HepG2 (cell line): ENCODE results near the gene PPP1R13B. TPM values are rescaled to one million over a fixed set of nuclear protein-coding genes. Genes with fewer than 3 reads are reported as not detected.

Experiments used
- ATAC-seq: fragments of 200-7000 bp; cut with Tn5 transposase; 3 replicates; pipeline ENCODE4 v1.9.1; 2020; ENCODE audit warnings: mild to moderate bottlenecking, moderate library complexity
- BruUV-seq: library from RNA; stranded (reverse); fragments of 400-500 nt; replicated peaks from 2 replicates; lab custom pipeline; 2021; lab: Mats Ljungman, UMichigan
- CTCF ChIA-PET: fragments of 300-600 bp; formaldehyde crosslinking; extraction: SDS; loops from one replicate; lab custom pipeline; 2021; ENCODE audit warnings: low total read pairs, inconsistent platforms, low intra/inter-chr PET ratio; lab: Yijun Ruan, JAX
- POLR2A ChIA-PET: fragments of 350-600 bp; sonication (Branson Sonifier 250); formaldehyde crosslinking; loops from one replicate; lab custom pipeline; 2020; ENCODE audit warnings: antibody characterized with exemption, inconsistent platforms; lab: Yijun Ruan, JAX
- DNase-seq: peaks from one replicate; pipeline ENCODE4 v3.0.0-alpha.2; 2015; ENCODE audit warnings: low spot score
- FAIRE-seq: peaks from 3 replicates; lab custom pipeline; 2011; peaks lifted over from hg19 to GRCh38; lab: Jason Lieb, UNC
- H2AFZ ChIP-seq: one replicate; pipeline ENCODE4 v1.6.1; 2011; ENCODE audit warnings: low read length, inconsistent platforms
- H3K27ac ChIP-seq: fragments of 300-600 bp; 3 replicates; pipeline ENCODE4 v1.8.0; 2011; ENCODE audit warnings: mixed run types, mild to moderate bottlenecking, mixed read lengths, low read length, inconsistent platforms; ENCODE audit not compliant: insufficient read depth; ENCODE audit errors: extremely low read length
- H3K27me3 ChIP-seq, 2 experiments: fragments of 200-600 bp in 1 of 2; 2 replicates in 1 of 2; 3 replicates in 1 of 2; pipeline versions ENCODE4 v1.6.0 to v1.8.0; 2011; ENCODE audit warnings: low read length in 2 of 2, mild to moderate bottlenecking in 2 of 2, moderate library complexity in 2 of 2, inconsistent platforms in 1 of 2; ENCODE audit not compliant: insufficient read depth in 2 of 2, control insufficient read depth in 1 of 2
- H3K36me3 ChIP-seq, 2 experiments: fragments of 200-600 bp in 1 of 2; replicated peaks in 1 of 2; 2 replicates in 1 of 2; 3 replicates in 1 of 2; pipeline versions ENCODE4 v1.5.1 to v1.8.0; 2011; ENCODE audit warnings: low read length in 2 of 2, inconsistent platforms in 1 of 2; ENCODE audit not compliant: insufficient read depth in 2 of 2, control insufficient read depth in 1 of 2
- H3K4me1 ChIP-seq: 2 replicates; pipeline ENCODE4 v1.5.1; 2012; ENCODE audit warnings: low read length, inconsistent platforms; ENCODE audit not compliant: insufficient read depth
- H3K4me2 ChIP-seq: 2 replicates; pipeline ENCODE4 v1.6.0; 2011; ENCODE audit warnings: low read depth, low read length, inconsistent platforms
- H3K4me3 ChIP-seq, 3 experiments: fragments of 200-600 bp in 1 of 3; sonication (generic), shearing (Covaris generic) in 1 of 3; replicated peaks in 1 of 3; 2 replicates each; pipeline ENCODE4 v1.5.1; 2011 to 2016; ENCODE audit warnings: low read length in 3 of 3, inconsistent platforms in 2 of 3, low read depth in 2 of 3, mild to moderate bottlenecking in 2 of 3, control low read depth in 1 of 3, mixed read lengths in 1 of 3; ENCODE audit not compliant: insufficient read depth in 1 of 3
- H3K79me2 ChIP-seq: one replicate; pipeline ENCODE4 v1.6.1; 2011; ENCODE audit warnings: low read length, inconsistent platforms; ENCODE audit not compliant: insufficient read depth
- H3K9ac ChIP-seq: 2 replicates; pipeline ENCODE4 v1.6.0; 2011; ENCODE audit warnings: mild to moderate bottlenecking, low read depth, low read length, inconsistent platforms; ENCODE audit not compliant: insufficient read depth
- H3K9me3 ChIP-seq: 2 replicates; pipeline ENCODE4 v1.5.1; 2012; ENCODE audit warnings: mild to moderate bottlenecking, low read length
- H4K20me1 ChIP-seq: 2 replicates; pipeline ENCODE4 v1.6.0; 2011; ENCODE audit warnings: inconsistent platforms, mild to moderate bottlenecking, low read length, moderate library complexity; ENCODE audit not compliant: insufficient read depth
- HNRNPUL1 ChIP-seq: fragments of 200-400 bp; formaldehyde crosslinking; IDR thresholded peaks from 2 replicates; pipeline ENCODE4 v1.6.1; 2017; ENCODE audit warnings: low read depth, mild to moderate bottlenecking, low read length, moderate library complexity
- SIX1 ChIP-seq: sonication (generic); formaldehyde crosslinking; IDR thresholded peaks from 2 replicates; pipeline ENCODE4 v1.4.0; 2020; ENCODE audit warnings: missing genetic modification reagents, borderline replicate concordance
- SMARCC2 ChIP-seq: fragments of 450-650 bp; IDR thresholded peaks from 2 replicates; pipeline ENCODE4 v1.6.1; 2017; ENCODE audit warnings: antibody characterized with exemption, mild to moderate bottlenecking
- SP4 ChIP-seq: sonication (generic); formaldehyde crosslinking; IDR thresholded peaks from 2 replicates; pipeline ENCODE4 v1.8.1; 2023; ENCODE audit warnings: mild to moderate bottlenecking, missing genetic modification reagents
- SRF ChIP-seq: IDR thresholded peaks from 2 replicates; pipeline ENCODE4 v1.6.1; 2011; ENCODE audit warnings: mild to moderate bottlenecking, low read depth, low read length, moderate library complexity
- ZBTB3 ChIP-seq: sonication (generic); formaldehyde crosslinking; IDR thresholded peaks from 2 replicates; pipeline ENCODE4 v1.4.0; 2020; ENCODE audit warnings: low read depth, mild to moderate bottlenecking, moderate library complexity, missing genetic modification reagents, borderline replicate concordance
- ZBTB7A ChIP-seq: sonication (generic); formaldehyde crosslinking; IDR thresholded peaks from 2 replicates; pipeline ENCODE4 v1.8.0; 2022; ENCODE audit warnings: mild to moderate bottlenecking, missing genetic modification reagents
- ZC3H4 ChIP-seq: sonication (generic); formaldehyde crosslinking; IDR thresholded peaks from 2 replicates; pipeline ENCODE4 v1.4.0; 2020; ENCODE audit warnings: missing genetic modification reagents, borderline replicate concordance
- ZGPAT ChIP-seq: IDR thresholded peaks from 2 replicates; pipeline ENCODE4 v1.6.1; 2016; ENCODE audit warnings: mild to moderate bottlenecking
- ZMAT3 ChIP-seq: sonication (generic); formaldehyde crosslinking; conservative IDR thresholded peaks from 2 replicates; pipeline ENCODE4 v1.7.0; 2021; ENCODE audit warnings: missing genetic modification reagents
- ZNF263 ChIP-seq: sonication (generic); formaldehyde crosslinking; IDR thresholded peaks from 2 replicates; pipeline ENCODE4 v1.4.0; 2020; ENCODE audit warnings: missing genetic modification reagents
- ZNF282 ChIP-seq: fragments of 450-650 bp; IDR thresholded peaks from 2 replicates; pipeline ENCODE4 v1.6.1; 2018; ENCODE audit not compliant: partially characterized antibody
- ZNF367 ChIP-seq: sonication (generic); formaldehyde crosslinking; IDR thresholded peaks from 2 replicates; pipeline ENCODE4 v1.4.0; 2020; ENCODE audit warnings: missing genetic modification reagents, borderline replicate concordance
- ZNF503 ChIP-seq: sonication (generic); formaldehyde crosslinking; IDR thresholded peaks from 2 replicates; pipeline ENCODE4 v1.4.0; 2020; ENCODE audit warnings: missing genetic modification reagents
- ZNF660 ChIP-seq: sonication (generic); formaldehyde crosslinking; IDR thresholded peaks from 2 replicates; pipeline ENCODE4 v1.5.1; 2020; ENCODE audit warnings: mild to moderate bottlenecking, low read depth, missing genetic modification reagents, borderline replicate concordance
- ZNF720 ChIP-seq: sonication (generic); formaldehyde crosslinking; IDR thresholded peaks from 2 replicates; pipeline ENCODE4 v1.4.0; 2020; ENCODE audit warnings: missing genetic modification reagents
- ZNF780A ChIP-seq: sonication (generic); formaldehyde crosslinking; IDR thresholded peaks from 2 replicates; pipeline ENCODE4 v1.8.0; 2022; ENCODE audit warnings: mild to moderate bottlenecking, missing genetic modification reagents, moderate library complexity
- ZNF839 ChIP-seq: sonication (generic); formaldehyde crosslinking; IDR thresholded peaks from 2 replicates; pipeline ENCODE4 v1.4.0; 2020; ENCODE audit warnings: missing genetic modification reagents, mild to moderate bottlenecking, borderline replicate concordance
- ZZZ3 ChIP-seq: sonication (generic); formaldehyde crosslinking; IDR thresholded peaks from 2 replicates; pipeline ENCODE4 v1.4.0; 2020; ENCODE audit warnings: missing genetic modification reagents, mild to moderate bottlenecking, borderline replicate concordance
- WGBS: methylation state at CpG from one replicate; pipeline ENCODE4 v1.1.6; 2017; ENCODE audit warnings: low lambda C conversion rate; 5-methylcytosine and 5-hydroxymethylcytosine counted together
- in situ Hi-C: cut with HindIII; loops from 2 replicates; pipeline ENCODE4 v1.10.0; 2017; ENCODE audit warnings: low pct_unique_long_range_greater_than_20kb; ENCODE audit not compliant: extremely low pct_ligation_motif_present
- intact Hi-C: fragments of 100-400 bp; cut with micrococcal nuclease; formaldehyde crosslinking; loops from one replicate; pipeline ENCODE4 v1.10.0; 2022; ENCODE audit not compliant: unreplicated experiment
- polyA plus RNA-seq, 8 experiments: library from polyadenylated mRNA; depleted of rRNA in 3 of 8; stranded (reverse) in 7 of 8; unstranded in 1 of 8; fragments of >200 nt; fragmentation: Illumina TruSeq in 4 of 8; extraction: Trizol in 4 of 8; gene quantifications; 2 replicates each; pipeline versions ENCODE4 v1.2.1 to v1.2.3, GENCODE V29; 2011 to 2016; ENCODE audit warnings: low read depth in 4 of 8, missing spikeins in 1 of 8, mixed read lengths in 1 of 8; ENCODE audit not compliant: insufficient read depth in 1 of 8
- total RNA-seq, 5 experiments: library from RNA; depleted of rRNA; stranded (reverse); fragments of >200 nt; fragmentation: Illumina TruSeq; extraction: Trizol; gene quantifications; 2 replicates each; pipeline ENCODE4 v1.2.3, GENCODE V29; 2016; ENCODE audit warnings: low read depth in 1 of 5

Gene PPP1R13B
- total and polyA plus RNA-seq, 2 of the 13 experiments (the other 11 are each of a cell fraction or from before 2014, with no cell fraction given): 4.6 to 9.4 TPM

- Histone ChIP-seq H3K79me2 (peaks cover 6% of the 10 kb centered on the region), H4K20me1 (no peaks in the 10 kb centered on the region), H3K9me3 (no peaks in the 10 kb centered on the region), H3K27ac (no peak overlapping the region), H3K9ac (no peak overlapping the region), H3K4me2 (no peak overlapping the region), H3K4me1 (peaks cover 17% of the 10 kb centered on the region), H3K27me3 (no peaks in the 10 kb centered on the region; a peak in 1 of 5 replicates), H2AFZ (no peak overlapping the region), H3K36me3 (peaks cover 7 to 29% of the 10 kb centered on the region in 2 experiments; a peak in 3 of 5 replicates), H3K4me3 (no peak overlapping the region)
- POLR2A ChIA-PET: no interaction called here
- no TSS peak for BruUV-seq
- in situ Hi-C loops: no loop called here
- FAIRE-seq (no peak), DNase-seq (no peak), ATAC-seq (no peak)
- WGBS: 89% methylated on average over 9 of the region's 9 CpGs
- TF ChIP-seq ZC3H4 (CRISPR knock-in tag): no peak
- TF ChIP-seq ZMAT3 (CRISPR knock-in tag): no peak
- TF ChIP-seq ZNF282: no peak
- TF ChIP-seq ZNF660: no peak
- no peak for TF ChIP-seq SMARCC2
- no peak for TF ChIP-seq ZBTB3 (CRISPR knock-in tag)
- TF ChIP-seq ZNF503 (CRISPR knock-in tag): no peak
- no peak for TF ChIP-seq ZZZ3 (CRISPR knock-in tag)
- TF ChIP-seq HNRNPUL1: no peak
- no peak for TF ChIP-seq ZNF367 (CRISPR knock-in tag)
- TF ChIP-seq ZBTB7A: no peak
- no peak for TF ChIP-seq ZNF780A
- TF ChIP-seq ZNF839 (CRISPR knock-in tag): no peak
- TF ChIP-seq SRF: no peak
- TF ChIP-seq SIX1: no peak
- TF ChIP-seq ZNF263 (CRISPR knock-in tag): no peak
- no peak for TF ChIP-seq ZGPAT (CRISPR knock-in tag)
- TF ChIP-seq SP4 (CRISPR knock-in tag): no peak
- no peak for TF ChIP-seq ZNF720 (CRISPR knock-in tag)
- intact Hi-C loops: no loop called here
- CTCF ChIA-PET: no interaction called here
Measured at GRCh38 chr14:103710771-103711377, 136.5 kb downstream of the PPP1R13B start.
